Ectodermal cell (in vitro differentiated cells): ENCODE measurements around the gene SNTG2.

Experiments used
- H3K27ac ChIP-seq: 2 replicates; pipeline ENCODE4 v1.7.0; 2013; ENCODE audit warnings: mild to moderate bottlenecking, low read depth, low read length; ENCODE audit not compliant: insufficient read depth, poor library complexity, severe bottlenecking
- H3K27me3 ChIP-seq: 2 replicates; pipeline ENCODE4 v1.7.0; 2013; ENCODE audit warnings: mild to moderate bottlenecking, low read length; ENCODE audit not compliant: insufficient read depth, control insufficient read depth, poor library complexity, severe bottlenecking
- H3K36me3 ChIP-seq: one replicate; pipeline ENCODE4 v1.7.0; 2013; ENCODE audit warnings: low read length; ENCODE audit not compliant: control insufficient read depth, insufficient read depth
- H3K4me1 ChIP-seq: one replicate; pipeline ENCODE4 v1.7.0; 2013; ENCODE audit warnings: low read length; ENCODE audit not compliant: control insufficient read depth, insufficient read depth
- H3K4me3 ChIP-seq: 2 replicates; pipeline ENCODE4 v1.7.0; 2013; ENCODE audit warnings: low read depth, low read length, control low read depth; ENCODE audit not compliant: insufficient read depth
- H3K9me3 ChIP-seq: 2 replicates; pipeline ENCODE4 v1.7.0; 2013; ENCODE audit warnings: mild to moderate bottlenecking, low read length, moderate library complexity; ENCODE audit not compliant: control insufficient read depth
- WGBS, 2 experiments: methylation state at CpG; one replicate each; pipeline ENCODE4 v1.1.7; 2013; ENCODE audit warnings: missing lambda C conversion rate in 2 of 2; 5-methylcytosine and 5-hydroxymethylcytosine counted together

The SNTG2 gene

GRCh38 chr2:926259-926793 is 24.3 kb upstream of the SNTG2 start:
- H3K9me3 ChIP-seq: no peaks in the 10 kb centered on the region
- 92 to 93% methylated on average over 12 of the region's 12 CpGs for WGBS, 2 experiments
- no peaks in the 10 kb centered on the region for H3K27me3 ChIP-seq
- no peak overlapping the region for H3K4me3 ChIP-seq
- H3K36me3 ChIP-seq: no peaks in the 10 kb centered on the region
- H3K4me1 ChIP-seq: no peaks in the 10 kb centered on the region
- H3K27ac ChIP-seq: no peak overlapping the region

DNA sequence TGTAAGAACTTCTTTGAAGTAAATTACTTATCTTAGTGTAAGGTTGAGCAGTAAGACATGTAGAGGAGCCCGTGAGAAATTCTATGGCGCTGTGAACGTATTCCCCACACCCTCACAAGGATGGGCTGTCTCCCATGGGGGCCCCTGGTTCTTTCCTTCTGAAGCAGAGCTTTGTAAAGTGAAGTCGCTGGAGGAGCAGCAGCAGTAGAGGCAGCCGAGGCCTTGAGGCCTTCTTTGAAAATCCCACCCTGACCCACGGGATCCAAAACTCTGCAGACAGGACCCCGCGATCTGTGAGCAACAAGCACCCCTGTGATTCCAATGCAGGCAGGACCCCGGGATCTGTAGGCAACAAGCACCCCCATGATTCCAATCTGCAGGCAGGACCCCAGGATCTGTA is 23.8 kb upstream of the SNTG2 start:
- WGBS, 2 experiments: 83 to 86% methylated on average over 9 of the region's 9 CpGs
- Histone ChIP-seq H3K27me3 (no peaks in the 10 kb centered on the region), H3K4me3 (no peak overlapping the region), H3K9me3 (no peaks in the 10 kb centered on the region), H3K36me3 (no peaks in the 10 kb centered on the region), H3K4me1 (no peaks in the 10 kb centered on the region), H3K27ac (no peak overlapping the region)

DNA sequence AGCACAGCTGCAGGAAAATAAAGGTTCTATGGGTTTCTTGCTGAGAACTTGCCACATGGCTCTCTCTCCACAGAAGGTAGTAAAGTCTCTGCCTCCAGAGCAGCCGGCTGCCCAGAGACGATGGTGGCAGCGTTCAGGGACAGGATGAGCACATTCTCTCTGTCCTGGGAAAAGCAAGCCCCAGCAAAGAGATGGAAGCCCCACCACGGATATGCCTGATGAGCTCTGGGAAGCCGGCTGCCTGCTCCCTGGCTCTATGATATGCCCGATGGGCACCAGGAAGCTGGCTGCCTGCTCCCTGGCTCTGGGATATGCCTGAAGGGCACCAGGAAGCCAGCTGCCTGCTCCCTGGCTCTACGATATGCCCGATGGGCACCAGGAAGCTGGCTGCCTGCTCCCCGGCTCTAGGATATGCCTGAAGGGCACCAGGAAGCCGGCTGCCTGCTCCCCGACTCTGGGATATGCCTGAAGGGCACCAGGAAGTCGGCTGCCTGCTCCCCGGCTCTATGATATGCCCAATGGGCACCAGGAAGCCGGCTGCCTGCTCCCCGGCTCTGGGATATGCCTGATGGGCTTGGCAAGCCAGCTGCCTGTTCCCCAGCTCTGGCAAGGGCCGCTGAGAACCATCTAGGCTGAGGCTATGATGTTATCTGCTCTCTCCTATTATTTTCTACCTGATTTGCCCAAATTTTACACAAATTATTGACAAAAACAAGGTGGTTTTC is 21.5 kb upstream of the SNTG2 start:
- Histone ChIP-seq H3K27ac (no peak overlapping the region), H3K36me3 (no peaks in the 10 kb centered on the region), H3K4me1 (no peaks in the 10 kb centered on the region), H3K4me3 (no peak overlapping the region), H3K9me3 (no peaks in the 10 kb centered on the region), H3K27me3 (no peaks in the 10 kb centered on the region)
- WGBS, 2 experiments: 90 to 92% methylated on average over 16 of the region's 16 CpGs

DNA sequence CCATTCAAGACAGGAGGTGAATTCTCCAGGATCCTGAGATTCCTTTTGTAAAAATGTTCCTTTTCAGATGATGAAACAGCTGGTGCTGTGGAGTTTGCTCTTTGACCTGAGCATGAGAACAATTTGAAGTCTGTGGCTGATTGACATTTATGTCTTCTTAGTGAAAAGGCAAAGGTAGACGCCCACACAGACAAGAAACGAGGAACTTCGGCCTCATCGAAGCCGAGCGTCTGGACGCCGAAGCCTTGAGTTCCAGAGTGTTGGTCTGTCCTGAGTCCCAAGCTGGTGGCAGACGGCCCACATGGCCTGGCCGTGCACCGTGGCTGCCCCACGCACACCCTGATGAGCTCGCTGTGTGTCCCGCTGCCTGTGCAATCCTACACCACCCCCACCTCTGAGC is 20.7 kb upstream of the SNTG2 start:
- WGBS, 2 experiments: 91 to 94% methylated on average over 14 of the region's 14 CpGs
- H3K27ac ChIP-seq: no peak overlapping the region
- no peaks in the 10 kb centered on the region for H3K4me1 ChIP-seq
- H3K9me3 ChIP-seq: no peaks in the 10 kb centered on the region
- no peaks in the 10 kb centered on the region for H3K36me3 ChIP-seq
- no peaks in the 10 kb centered on the region for H3K27me3 ChIP-seq
- H3K4me3 ChIP-seq: no peak overlapping the region

GRCh38 chr2:930935-931334 is 19.7 kb upstream of the SNTG2 start:
- Histone ChIP-seq H3K36me3 (no peaks in the 10 kb centered on the region), H3K4me1 (no peaks in the 10 kb centered on the region), H3K9me3 (no peaks in the 10 kb centered on the region), H3K4me3 (no peak overlapping the region), H3K27me3 (no peaks in the 10 kb centered on the region), H3K27ac (no peak overlapping the region)
- WGBS, 2 experiments: 93 to 97% methylated on average over 4 of the region's 4 CpGs

DNA sequence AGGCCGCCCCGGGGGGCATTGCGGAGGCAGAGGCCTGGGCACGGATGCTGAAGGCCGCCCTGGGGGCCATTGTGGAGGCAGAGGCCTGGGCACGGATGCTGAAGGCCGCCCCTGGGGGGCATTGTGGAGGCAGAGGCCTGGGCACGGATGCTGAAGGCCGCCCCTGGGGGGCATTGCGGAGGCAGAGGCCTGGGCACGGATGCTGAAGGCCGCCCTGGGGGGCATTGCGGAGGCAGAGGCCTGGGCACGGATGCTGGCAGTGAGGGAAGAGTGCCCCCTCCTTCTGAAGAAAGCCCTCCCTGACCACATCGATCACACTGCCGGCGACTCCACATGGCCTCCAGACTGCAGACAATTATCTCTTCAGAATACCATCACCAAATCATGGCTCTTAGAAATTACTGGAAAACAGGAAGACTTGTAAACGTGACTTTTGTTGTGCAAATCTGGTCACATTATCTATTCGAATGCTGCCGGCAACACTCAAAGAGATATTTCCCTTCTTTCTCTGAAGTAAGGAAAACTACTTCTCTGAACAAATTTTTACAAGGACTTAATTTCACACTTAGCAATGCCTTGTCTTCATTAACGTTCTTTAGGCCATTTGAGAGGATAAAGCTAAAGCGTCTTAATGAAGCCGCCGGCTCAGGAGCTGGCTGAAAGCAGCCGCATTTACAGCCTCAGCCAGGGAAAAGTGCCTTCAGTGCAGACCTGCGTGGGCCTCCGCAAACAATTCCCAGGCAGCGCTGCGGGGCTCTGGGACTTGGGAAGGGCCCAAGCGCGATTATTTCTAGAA is 18.1 kb upstream of the SNTG2 start:
- no peaks in the 10 kb centered on the region for H3K36me3 ChIP-seq
- H3K4me1 ChIP-seq: no peaks in the 10 kb centered on the region
- no peaks in the 10 kb centered on the region for H3K27me3 ChIP-seq
- WGBS, 2 experiments: 63 to 64% methylated on average over 28 of the region's 31 CpGs
- no peak overlapping the region for H3K27ac ChIP-seq
- H3K9me3 ChIP-seq: no peaks in the 10 kb centered on the region
- no peak overlapping the region for H3K4me3 ChIP-seq

DNA sequence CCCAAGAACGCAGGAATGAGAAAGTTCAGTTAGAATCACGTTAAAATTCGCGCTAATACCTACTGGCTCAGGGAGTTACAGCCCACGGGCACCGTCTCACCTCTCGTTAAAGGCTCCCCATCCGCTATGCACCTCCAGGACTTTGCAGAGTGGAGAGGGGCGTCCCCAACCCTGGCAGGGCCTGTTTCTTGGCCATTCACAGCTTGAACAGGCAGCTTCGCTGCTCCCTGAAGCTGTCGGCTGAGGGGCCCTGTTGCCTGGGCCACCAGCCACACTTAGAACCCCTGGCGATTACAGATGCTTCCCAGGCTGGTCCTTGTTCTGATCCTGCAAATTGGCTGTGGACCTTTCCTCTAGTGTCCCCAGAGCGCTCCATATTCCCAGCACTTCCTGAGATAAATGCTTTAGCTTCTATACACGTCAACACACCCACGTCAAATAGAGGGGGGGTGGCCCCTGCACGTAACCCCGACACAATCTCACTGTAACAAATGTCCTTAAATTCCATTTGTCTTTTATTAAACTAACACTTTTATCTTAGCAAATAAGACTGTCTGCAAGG is 16.8 kb upstream of the SNTG2 start:
- H3K4me3 ChIP-seq: no peak overlapping the region
- H3K9me3 ChIP-seq: no peaks in the 10 kb centered on the region

GRCh38 chr2:937530-937929 is 13.1 kb upstream of the SNTG2 start:
- no peaks in the 10 kb centered on the region for H3K36me3 ChIP-seq

More for the DNA sequence above, 16.8 kb upstream of the SNTG2 start:
- WGBS, 2 experiments: 93% methylated on average over 17 of the region's 17 CpGs
- Histone ChIP-seq H3K27me3 (no peaks in the 10 kb centered on the region), H3K27ac (no peak overlapping the region), H3K4me1 (no peaks in the 10 kb centered on the region), H3K36me3 (no peaks in the 10 kb centered on the region)

DNA sequence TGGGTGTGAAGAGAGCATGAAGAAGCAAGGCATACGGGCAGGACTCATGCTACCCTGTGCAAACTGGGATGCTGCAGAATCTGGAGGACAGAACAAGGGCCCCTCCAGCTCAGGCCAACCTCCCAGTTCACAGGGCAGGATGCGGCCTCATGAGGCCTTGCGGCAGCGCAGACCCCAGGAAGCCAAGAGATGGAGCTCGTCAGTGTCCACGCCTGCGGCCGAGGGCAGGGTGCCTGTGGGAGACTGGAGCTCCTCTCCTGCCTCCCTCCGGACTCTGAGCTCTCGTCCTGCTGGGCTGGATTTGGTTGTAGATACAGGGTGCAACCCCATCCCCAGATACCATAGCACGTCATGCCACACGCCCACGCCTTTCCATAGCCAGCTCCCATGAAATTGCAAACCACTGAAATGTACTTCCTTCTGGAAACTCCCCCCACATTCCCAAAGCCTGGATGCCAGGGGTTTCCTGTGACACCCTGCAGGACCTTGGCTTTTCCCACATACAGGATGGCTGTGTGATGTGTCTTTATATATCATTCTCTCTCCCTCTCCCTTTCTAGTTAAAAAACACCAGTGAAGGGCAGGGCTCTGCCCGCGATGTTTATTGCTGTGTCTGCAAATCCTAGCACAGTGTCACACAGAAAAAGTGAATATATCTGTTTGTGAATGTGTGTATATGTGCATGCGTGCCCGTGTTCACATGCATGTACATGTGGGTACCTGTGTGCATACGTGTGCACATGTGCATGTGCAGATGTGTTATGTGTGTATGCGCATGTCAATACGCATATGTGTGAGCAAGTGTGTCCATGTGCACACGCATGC is 12.3 kb upstream of the SNTG2 start:
- Histone ChIP-seq H3K4me3 (no peak overlapping the region), H3K4me1 (no peaks in the 10 kb centered on the region), H3K36me3 (no peaks in the 10 kb centered on the region), H3K27ac (no peak overlapping the region), H3K9me3 (no peaks in the 10 kb centered on the region), H3K27me3 (no peaks in the 10 kb centered on the region)
- 91 to 92% methylated on average over 21 of the region's 21 CpGs for WGBS, 2 experiments

More at GRCh38 chr2:937530-937929, 13.1 kb upstream of the SNTG2 start:
- Histone ChIP-seq H3K27ac (no peak overlapping the region), H3K4me1 (no peaks in the 10 kb centered on the region), H3K9me3 (no peaks in the 10 kb centered on the region), H3K4me3 (no peak overlapping the region), H3K27me3 (no peaks in the 10 kb centered on the region)
- WGBS, 2 experiments: 87 to 89% methylated on average over 15 of the region's 15 CpGs
